Measurements from ENCODE around the gene TOM1L1.
A peak's percentile ranks its signal among the peaks of the same experiment; 100 is the strongest.

TOM1L1 gene

GRCh38 chr17:54985476-54985875 is 84.8 kb downstream of the TOM1L1 start:
- H3K27ac Mint-ChIP-seq: no peak overlapping the region
- DNase-seq (no peak), ATAC-seq (no peak)
- no peak overlapping the region for H3K4me3 Mint-ChIP-seq
- H3K27me3 Mint-ChIP-seq: no peaks in the 10 kb centered on the region
- no peaks in the 10 kb centered on the region for H3K9me3 Mint-ChIP-seq
- no peaks in the 10 kb centered on the region for H3K4me1 Mint-ChIP-seq

DNA sequence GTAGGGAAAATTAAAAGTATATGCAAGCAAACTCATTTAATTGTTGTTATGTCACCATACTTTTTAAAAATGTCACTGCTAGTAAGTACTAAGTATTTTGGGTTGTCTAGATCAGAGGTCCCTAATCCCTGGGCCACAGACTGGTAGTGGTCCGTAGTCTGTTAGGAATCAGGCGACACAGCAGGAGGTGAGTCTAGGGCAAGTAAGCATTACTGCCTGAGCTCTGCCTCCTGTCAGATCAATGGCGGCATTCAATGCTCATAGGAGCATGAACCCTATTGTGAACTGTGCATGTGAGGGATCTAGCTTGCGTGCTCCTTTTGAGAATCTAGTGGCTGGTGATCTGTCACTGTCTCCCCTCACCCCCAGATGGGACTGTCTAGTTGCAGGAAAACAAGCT is 89.5 kb downstream of the TOM1L1 start:
- no peak for DNase-seq
- H3K27me3 Mint-ChIP-seq: no peaks in the 10 kb centered on the region
- no peak overlapping the region for H3K4me3 Mint-ChIP-seq
- no peak overlapping the region for H3K27ac Mint-ChIP-seq
- H3K9me3 Mint-ChIP-seq: no peaks in the 10 kb centered on the region
- H3K4me1 Mint-ChIP-seq: no peaks in the 10 kb centered on the region
- ATAC-seq: no peak

DNA sequence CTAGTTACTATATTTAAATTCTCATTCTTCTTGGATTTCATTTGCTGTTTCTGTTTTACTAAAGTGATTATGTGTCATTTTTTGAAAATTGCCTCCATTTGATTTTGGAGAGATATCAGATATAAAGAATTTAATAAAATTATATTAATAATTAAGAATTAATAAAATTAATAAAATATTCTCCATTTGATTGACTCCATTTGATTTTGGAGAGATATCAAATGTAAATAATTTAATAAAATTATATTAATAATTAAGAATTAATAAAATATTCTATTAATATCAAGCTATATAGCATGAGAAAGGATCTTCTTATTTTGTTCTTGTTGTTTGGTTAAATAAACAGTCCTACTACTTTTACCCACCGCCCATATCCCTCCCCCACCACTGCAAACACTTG is 90.9 kb downstream of the TOM1L1 start:
- H3K27me3 Mint-ChIP-seq: no peaks in the 10 kb centered on the region
- no peak overlapping the region for H3K4me3 Mint-ChIP-seq
- no peaks in the 10 kb centered on the region for H3K9me3 Mint-ChIP-seq
- no peak for ATAC-seq
- DNase-seq: no peak
- no peaks in the 10 kb centered on the region for H3K4me1 Mint-ChIP-seq
- no peak overlapping the region for H3K27ac Mint-ChIP-seq

- Mint-ChIP-seq H3K27me3 (no peaks in the 10 kb centered on the region), H3K4me1 (no peaks in the 10 kb centered on the region), H3K9me3 (no peaks in the 10 kb centered on the region), H3K27ac (no peak overlapping the region), H3K4me3 (no peak overlapping the region)
- ATAC-seq (peak; percentile 48), DNase-seq (peak in 1 of 2 donors; percentile 14)
These were observed 92.4 kb downstream of the TOM1L1 start for GRCh38 chr17:54992797-54993639.

- Mint-ChIP-seq H3K27ac (no peak overlapping the region), H3K4me3 (no peak overlapping the region), H3K9me3 (no peaks in the 10 kb centered on the region), H3K4me1 (no peaks in the 10 kb centered on the region), H3K27me3 (no peaks in the 10 kb centered on the region)
- ATAC-seq: no peak
- DNase-seq: no peak
These were observed 95.8 kb downstream of the TOM1L1 start for GRCh38 chr17:54996441-54996840.

GRCh38 chr17:55002458-55002857 is 101.8 kb downstream of the TOM1L1 start:
- no peaks in the 10 kb centered on the region for H3K4me1 Mint-ChIP-seq
- no peak overlapping the region for H3K4me3 Mint-ChIP-seq
- DNase-seq: no peak
- H3K9me3 Mint-ChIP-seq: no peaks in the 10 kb centered on the region
- ATAC-seq: no peak
- no peaks in the 10 kb centered on the region for H3K27me3 Mint-ChIP-seq
- H3K27ac Mint-ChIP-seq: no peak overlapping the region

GRCh38 chr17:55004484-55004883 is 103.8 kb downstream of the TOM1L1 start:
- H3K4me1 Mint-ChIP-seq: no peaks in the 10 kb centered on the region
- no peak overlapping the region for H3K4me3 Mint-ChIP-seq
- ATAC-seq (no peak), DNase-seq (no peak)
- H3K27me3 Mint-ChIP-seq: no peaks in the 10 kb centered on the region
- no peaks in the 10 kb centered on the region for H3K9me3 Mint-ChIP-seq
- H3K27ac Mint-ChIP-seq: no peak overlapping the region

- Mint-ChIP-seq H3K27ac (no peak overlapping the region), H3K27me3 (no peaks in the 10 kb centered on the region), H3K9me3 (no peaks in the 10 kb centered on the region), H3K4me1 (no peaks in the 10 kb centered on the region), H3K4me3 (no peak overlapping the region)
- no peak for DNase-seq
- ATAC-seq: no peak
These were observed 104.9 kb downstream of the TOM1L1 start for GRCh38 chr17:55005520-55005919.

Measured in stimulated activated naive CD8-positive, alpha-beta T cell treated with anti-CD3 and anti-CD28 coated beads, Interleukin-15, amount 100 ng/mL, for 72 hours (primary cell).